Astrocyte (in vitro differentiated cells and primary cell): ENCODE results near the gene GDF10. TPM values are rescaled to one million over a fixed set of nuclear protein-coding genes. Genes with fewer than 3 reads are reported as not detected.
A peak's percentile ranks its signal among the peaks of the same experiment; 100 is the strongest.

Experiments used
- DNase-seq: peaks from one replicate; pipeline ENCODE4 v3.0.0-alpha.2; 2010; ENCODE audit warnings: low read depth
- FAIRE-seq: peaks from 2 replicates; lab custom pipeline; 2011; peaks lifted over from hg19 to GRCh38; lab: Jason Lieb, UNC
- H2AFZ ChIP-seq: 2 replicates; pipeline ENCODE4 v1.6.0; 2012; ENCODE audit warnings: low read depth, low read length, inconsistent platforms
- H3K27ac ChIP-seq: 2 replicates; pipeline ENCODE4 v1.5.1; 2011; ENCODE audit warnings: low read depth, low read length, inconsistent platforms
- H3K27me3 ChIP-seq: 2 replicates; pipeline ENCODE4 v1.6.0; 2011; ENCODE audit warnings: low read length, inconsistent platforms; ENCODE audit not compliant: insufficient read depth
- H3K36me3 ChIP-seq: 2 replicates; pipeline ENCODE4 v1.5.1; 2011; ENCODE audit warnings: low read length, inconsistent platforms; ENCODE audit not compliant: insufficient read depth
- H3K4me1 ChIP-seq: 2 replicates; pipeline ENCODE4 v1.5.1; 2011; ENCODE audit warnings: low read length, inconsistent platforms; ENCODE audit not compliant: insufficient read depth
- H3K4me2 ChIP-seq: 2 replicates; pipeline ENCODE4 v1.6.0; 2012; ENCODE audit warnings: low read length, inconsistent platforms
- H3K4me3 ChIP-seq: 2 replicates; pipeline ENCODE4 v1.5.1; 2011; ENCODE audit warnings: low read depth, mild to moderate bottlenecking, low read length, inconsistent platforms; ENCODE audit not compliant: insufficient read depth
- H3K79me2 ChIP-seq: 2 replicates; pipeline ENCODE4 v1.6.0; 2012; ENCODE audit warnings: mild to moderate bottlenecking, low read length, inconsistent platforms; ENCODE audit not compliant: insufficient read depth
- H3K9ac ChIP-seq: 2 replicates; pipeline ENCODE4 v1.6.0; 2012; ENCODE audit warnings: mild to moderate bottlenecking, low read length, inconsistent platforms
- H3K9me3 ChIP-seq: 2 replicates; pipeline ENCODE4 v1.5.1; 2012; ENCODE audit warnings: low read depth, mild to moderate bottlenecking, low read length, inconsistent platforms; ENCODE audit not compliant: insufficient read depth
- H4K20me1 ChIP-seq: 2 replicates; pipeline ENCODE4 v1.6.0; 2012; ENCODE audit warnings: low read length, inconsistent platforms; ENCODE audit not compliant: insufficient read depth
- H3K27ac Mint-ChIP-seq: one replicate; pipeline ENCODE4 v1.8.0; 2021; ENCODE audit warnings: mild to moderate bottlenecking, mixed read lengths; ENCODE audit not compliant: unreplicated experiment
- H3K27me3 Mint-ChIP-seq: one replicate; pipeline ENCODE4 v1.8.0; 2021; ENCODE audit warnings: low read depth, mixed read lengths; ENCODE audit not compliant: unreplicated experiment
- H3K36me3 Mint-ChIP-seq: one replicate; pipeline ENCODE4 v1.8.0; 2021; ENCODE audit warnings: low read depth, mixed read lengths; ENCODE audit not compliant: unreplicated experiment
- H3K4me1 Mint-ChIP-seq: one replicate; pipeline ENCODE4 v1.8.0; 2021; ENCODE audit warnings: low read depth, mixed read lengths; ENCODE audit not compliant: unreplicated experiment
- H3K4me3 Mint-ChIP-seq: one replicate; pipeline ENCODE4 v1.8.0; 2021; ENCODE audit warnings: mild to moderate bottlenecking, moderate library complexity, mixed read lengths; ENCODE audit not compliant: unreplicated experiment
- H3K9me3 Mint-ChIP-seq: one replicate; pipeline ENCODE4 v1.8.0; 2021; ENCODE audit warnings: mild to moderate bottlenecking, mixed read lengths; ENCODE audit not compliant: unreplicated experiment
- CTCF ChIP-seq: IDR thresholded peaks from 2 replicates; pipeline ENCODE4 v1.5.1; 2011; ENCODE audit warnings: low read depth, mild to moderate bottlenecking, inconsistent platforms, low read length, moderate library complexity; ENCODE audit not compliant: insufficient read depth
- EZH2 ChIP-seq: IDR thresholded peaks from 2 replicates; pipeline ENCODE4 v1.6.1; 2012; ENCODE audit warnings: mild to moderate bottlenecking, low read length, inconsistent platforms; ENCODE audit not compliant: insufficient read depth
- total RNA-seq: library from RNA; stranded (reverse); gene quantifications from 2 replicates; pipeline ENCODE4 v1.2.1, GENCODE V29; 2021

GDF10 gene
- total RNA-seq, 1 donor from 2014 or later, result 2.2 TPM

GRCh38 chr10:47260505-47261111, 39.4 kb upstream of the GDF10 start:
- H3K4me1 Mint-ChIP-seq, result peaks cover 41% of the 10 kb centered on the region
- H3K36me3 Mint-ChIP-seq, result peaks cover 5% of the 10 kb centered on the region
- peak overlapping the region; percentile 84 for H3K27ac Mint-ChIP-seq
- no peaks in the 10 kb centered on the region for H4K20me1 ChIP-seq
- no peak overlapping the region for H3K4me3 Mint-ChIP-seq
- no peaks in the 10 kb centered on the region for H3K79me2 ChIP-seq
- no peak overlapping the region for H2AFZ ChIP-seq
- DNase-seq (no peak), FAIRE-seq (no peak)
- no peak overlapping the region for H3K4me3 ChIP-seq
- H3K27me3 ChIP-seq, result no peaks in the 10 kb centered on the region
- TF ChIP-seq EZH2, result no peak
- TF ChIP-seq CTCF, result no peak
- H3K9me3 Mint-ChIP-seq, result peaks cover 21% of the 10 kb centered on the region
- H3K36me3 ChIP-seq, result no peaks in the 10 kb centered on the region
- no peaks in the 10 kb centered on the region for H3K4me1 ChIP-seq
- H3K27me3 Mint-ChIP-seq, result no peaks in the 10 kb centered on the region
- H3K4me2 ChIP-seq, result no peak overlapping the region
- H3K9ac ChIP-seq, result no peak overlapping the region
- no peak overlapping the region for H3K27ac ChIP-seq
- peaks cover 2% of the 10 kb centered on the region for H3K9me3 ChIP-seq

- no peaks in the 10 kb centered on the region for H3K27me3 ChIP-seq
- no peak overlapping the region for H3K27ac ChIP-seq
- H3K4me3 ChIP-seq, result no peak overlapping the region
- H3K36me3 ChIP-seq, result no peaks in the 10 kb centered on the region
- H3K4me1 Mint-ChIP-seq, result peaks cover 41% of the 10 kb centered on the region
- no peaks in the 10 kb centered on the region for H4K20me1 ChIP-seq
- peak overlapping the region; percentile 84 for H3K27ac Mint-ChIP-seq
- no peaks in the 10 kb centered on the region for H3K27me3 Mint-ChIP-seq
- peaks cover 3% of the 10 kb centered on the region for H3K9me3 ChIP-seq
- DNase-seq (no peak), FAIRE-seq (no peak)
- H3K36me3 Mint-ChIP-seq, result peaks cover 5% of the 10 kb centered on the region
- H3K9ac ChIP-seq, result no peak overlapping the region
- H3K4me2 ChIP-seq, result no peak overlapping the region
- no peak overlapping the region for H2AFZ ChIP-seq
- no peaks in the 10 kb centered on the region for H3K4me1 ChIP-seq
- H3K9me3 Mint-ChIP-seq, result peaks cover 25% of the 10 kb centered on the region
- TF ChIP-seq CTCF, result no peak
- TF ChIP-seq EZH2, result no peak
- H3K4me3 Mint-ChIP-seq, result no peak overlapping the region
- no peaks in the 10 kb centered on the region for H3K79me2 ChIP-seq
Measured at GRCh38 chr10:47261121-47261520, 38.9 kb upstream of the GDF10 start.

- Histone ChIP-seq H3K9ac (no peak overlapping the region), H3K27me3 (no peaks in the 10 kb centered on the region), H3K36me3 (no peaks in the 10 kb centered on the region), H3K27ac (no peak overlapping the region), H3K4me2 (no peak overlapping the region), H3K4me1 (no peaks in the 10 kb centered on the region), H3K79me2 (no peaks in the 10 kb centered on the region), H4K20me1 (no peaks in the 10 kb centered on the region), H2AFZ (no peak overlapping the region), H3K9me3 (peaks cover 7% of the 10 kb centered on the region), H3K4me3 (no peak overlapping the region)
- H3K4me1 Mint-ChIP-seq, result peaks cover 39% of the 10 kb centered on the region
- H3K9me3 Mint-ChIP-seq, result peaks cover 30% of the 10 kb centered on the region
- peak overlapping the region; percentile 86 for H3K27ac Mint-ChIP-seq
- TF ChIP-seq EZH2 (no peak), CTCF (no peak)
- no peak overlapping the region for H3K4me3 Mint-ChIP-seq
- no peak for FAIRE-seq
- H3K36me3 Mint-ChIP-seq, result peaks cover 5% of the 10 kb centered on the region
- H3K27me3 Mint-ChIP-seq, result no peaks in the 10 kb centered on the region
- DNase-seq, result no peak
Measured at GRCh38 chr10:47261556-47261955, 38.4 kb upstream of the GDF10 start.
